Gastrocnemius medialis (tissue), 4 donors: ENCODE results near the gene DUSP15. TPM values are rescaled to one million over a fixed set of nuclear protein-coding genes. Genes with fewer than 3 reads are reported as not detected.
"Not testable (repeated sequence)": the region's sequence is repeated elsewhere in the genome, so short reads cannot be mapped to it uniquely, and the experiment has no call there.

ENCODE experiments used
- ATAC-seq, 2 donors: fragments of 150-250 bp; one replicate each; pipeline ENCODE4 v1.9.1; 2016
- DNase-seq, 2 donors: peaks; one replicate each; pipeline ENCODE4 v3.0.0-alpha.2; 2019
- H3K27ac ChIP-seq, 4 donors: fragments of 200-600 bp; sonication (generic); 1 replicate in 1 of 4; 2 replicates in 3 of 4; pipeline ENCODE4 v1.5.1; 2016 to 2018; ENCODE audit warnings: mild to moderate bottlenecking in 2 of 4, moderate library complexity in 1 of 4
- H3K27me3 ChIP-seq, 3 donors: fragments of 200-600 bp; sonication (generic) in 2 of 3; 1 replicate in 1 of 3; 2 replicates in 2 of 3; pipeline versions ENCODE4 v1.5.1 to v1.6.0; 2016 to 2019; ENCODE audit warnings: mild to moderate bottlenecking in 1 of 3, moderate library complexity in 1 of 3
- H3K36me3 ChIP-seq, 2 donors: fragments of 200-600 bp; sonication (generic) in 1 of 2; one replicate each; pipeline ENCODE4 v1.5.1; 2017 to 2018
- H3K4me1 ChIP-seq, 2 donors: fragments of 200-600 bp; sonication (generic) in 1 of 2; one replicate each; pipeline ENCODE4 v1.5.1; 2016 to 2017; ENCODE audit warnings: mild to moderate bottlenecking in 2 of 2
- H3K4me3 ChIP-seq, 4 donors: fragments of 200-600 bp; sonication (generic) in 3 of 4; 1 replicate in 1 of 4; 2 replicates in 3 of 4; pipeline ENCODE4 v1.5.1; 2016 to 2019; ENCODE audit warnings: mild to moderate bottlenecking in 2 of 4
- H3K9me3 ChIP-seq, 3 donors: fragments of 200-600 bp; sonication (generic) in 2 of 3; 1 replicate in 1 of 3; 2 replicates in 2 of 3; pipeline ENCODE4 v1.5.1; 2016 to 2019
- CTCF ChIP-seq, 5 experiments: fragments of 450-650 bp in 3 of 5; fragments of 200-600 bp in 2 of 5; sonication (generic) in 2 of 5; IDR thresholded peaks in 4 of 5; conservative IDR thresholded peaks in 1 of 5; 1 replicate in 4 of 5; 2 replicates in 1 of 5; pipeline ENCODE4 v1.5.1; 2016 to 2019; ENCODE audit warnings: antibody characterized with exemption in 5 of 5, mild to moderate bottlenecking in 3 of 5, moderate library complexity in 3 of 5
- POLR2A ChIP-seq, 2 donors: fragments of 450-650 bp; IDR thresholded peaks; one replicate each; pipeline ENCODE4 v1.6.1; 2017; ENCODE audit warnings: antibody characterized with exemption in 2 of 2, mild to moderate bottlenecking in 2 of 2, moderate library complexity in 2 of 2
- in situ Hi-C, 4 donors: fragments of 200-750 bp; cut with MboI; loops; one replicate each; pipeline versions ENCODE4 v1.15.0 to v1.8.0; 2017; ENCODE audit warnings: low sequenced_read_pairs in 4 of 4
- intact Hi-C: fragments of 100-400 bp; cut with DNase I; formaldehyde crosslinking; loops from one replicate; pipeline ENCODE4 v1.15.1; 2023; ENCODE audit warnings: low total_unique reads
- total RNA-seq, 4 donors: library from RNA; depleted of rRNA; stranded (reverse); fragments of >200 nt; gene quantifications; one replicate each; pipeline versions ENCODE4 v1.1.0 to v1.2.3, GENCODE V29; 2016

Gene DUSP15
- 1 to 10 TPM in 1 of 4 donors, not detected in 3; 1.1 TPM for total RNA-seq

GRCh38 chr20:31869942-31870725 is at the start of gene DUSP15, which contains the start of gene TTLL9:
DUSP15 (minus strand) TSS chr20:31870527; CDS start chr20:31870337, 190 bp downstream.
TTLL9 (plus strand) TSS chr20:31870634; CDS start chr20:31871127, 493 bp downstream.
- ATAC-seq (peak; percentile 62 to 70), DNase-seq (no peak)
- Histone ChIP-seq H3K4me3 (peak within 1 kb of the TSS; percentile 49 to 69 (median 58)), H3K9me3 (no peaks in the 10 kb centered on the region), H3K27ac (no peak within 1 kb of the TSS), H3K4me1 (peaks cover 5 to 7% of the 10 kb centered on the region in 2 donors), H3K27me3 (peaks cover 22 to 29% (median 23%) of the 10 kb centered on the region in 3 donors), H3K36me3 (no peaks in the 10 kb centered on the region)
- in situ Hi-C loops = no loop called here
- intact Hi-C loops = no loop called here
- no peak for TF ChIP-seq POLR2A (IDR thresholded peaks at IDR 0.05)
- TF ChIP-seq CTCF (IDR thresholded peaks at IDR 0.05 in 4 of 5, conservative IDR thresholded peaks at IDR 0.05 in 1 of 5) = no peak

- Histone ChIP-seq H3K36me3 (no peaks in the 10 kb centered on the region), H3K27me3 (peaks cover 0 to 6% (median 0%) of the 10 kb centered on the region in 3 donors), H3K4me3 (no peak overlapping the region), H3K4me1 (no peaks in the 10 kb centered on the region), H3K27ac (no peak overlapping the region), H3K9me3 (no peaks in the 10 kb centered on the region)
- DNase-seq (no peak), ATAC-seq (no peak)
- TF ChIP-seq POLR2A (IDR thresholded peaks at IDR 0.05) = no peak
- no peak for TF ChIP-seq CTCF (IDR thresholded peaks at IDR 0.05 in 4 of 5, conservative IDR thresholded peaks at IDR 0.05 in 1 of 5)
- intact Hi-C loops (no loop called here), in situ Hi-C loops (no loop called here)
Observed at GRCh38 chr20:31919410-31920155, 49.3 kb upstream of the DUSP15 start.

- ATAC-seq (no peak), DNase-seq (no peak)
- intact Hi-C loops (no loop called here), in situ Hi-C loops (no loop called here)
- TF ChIP-seq POLR2A (IDR thresholded peaks at IDR 0.05) = no peak
- no peak for TF ChIP-seq CTCF (IDR thresholded peaks at IDR 0.05 in 4 of 5, conservative IDR thresholded peaks at IDR 0.05 in 1 of 5)
- Histone ChIP-seq H3K4me1 (no peaks in the 10 kb centered on the region), H3K9me3 (no peaks in the 10 kb centered on the region), H3K27me3 (peaks cover 0 to under 1% (median 0%) of the 10 kb centered on the region in 3 donors), H3K4me3 (no peak overlapping the region), H3K27ac (no peak overlapping the region), H3K36me3 (no peaks in the 10 kb centered on the region)
Observed at GRCh38 chr20:31918466-31919105, 48.3 kb upstream of the DUSP15 start.

- intact Hi-C loops, H3K4me3 ChIP-seq, in situ Hi-C loops, DNase-seq, H3K27ac ChIP-seq, H3K9me3 ChIP-seq, H3K4me1 ChIP-seq, H3K27me3 ChIP-seq, ATAC-seq, H3K36me3 ChIP-seq: not testable (repeated sequence)
Observed at GRCh38 chr20:31917962-31918412, 47.7 kb upstream of the DUSP15 start.
